CD1c-positive myeloid dendritic cell (primary cell): ENCODE results near the gene JAG1.

Experiments used
- DNase-seq: peaks from one replicate; pipeline ENCODE4 v3.0.0-alpha.2; 2016; ENCODE audit errors: extremely low spot score

Gene JAG1

DNA sequence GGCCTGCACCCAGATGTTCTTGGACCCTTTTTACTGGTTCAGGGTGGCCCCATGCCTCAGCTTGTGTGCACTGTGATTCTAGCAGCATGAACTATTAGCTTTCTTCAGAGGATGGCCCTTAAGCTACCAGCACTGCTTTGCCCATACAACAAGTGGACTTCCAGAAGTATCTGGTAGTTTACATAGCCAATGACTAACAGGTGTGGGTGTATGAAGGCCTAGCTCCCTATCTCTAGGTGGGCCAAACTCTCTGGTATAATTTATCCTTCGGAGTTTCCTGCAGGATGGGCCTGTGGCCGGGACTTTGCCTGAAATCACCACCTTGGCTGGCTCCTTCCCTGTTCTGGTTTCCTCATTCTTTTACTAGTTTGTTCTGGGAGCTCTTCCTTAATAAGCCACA, 26.1 kb upstream of the JAG1 start:
- no peak for DNase-seq

DNA sequence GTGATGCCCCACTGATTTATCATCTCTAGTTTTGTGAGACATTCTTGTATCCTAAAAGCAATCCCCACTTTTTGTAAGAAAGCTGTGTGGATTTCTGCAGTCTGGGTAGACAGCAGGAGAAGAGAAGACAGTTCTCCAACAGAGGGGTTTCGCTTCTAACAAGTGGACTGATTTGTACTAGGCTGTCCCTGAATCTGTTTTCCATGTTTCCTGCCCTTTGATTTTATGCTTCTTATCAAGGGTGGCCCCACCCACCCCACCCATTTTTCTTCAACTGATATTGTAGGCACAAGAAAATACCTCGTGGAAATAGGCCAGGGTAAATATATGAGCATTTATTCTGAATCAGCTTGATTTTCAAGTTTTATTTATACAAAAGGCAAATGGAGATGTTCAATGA, 25.7 kb upstream of the JAG1 start:
- DNase-seq, result no peak

DNA sequence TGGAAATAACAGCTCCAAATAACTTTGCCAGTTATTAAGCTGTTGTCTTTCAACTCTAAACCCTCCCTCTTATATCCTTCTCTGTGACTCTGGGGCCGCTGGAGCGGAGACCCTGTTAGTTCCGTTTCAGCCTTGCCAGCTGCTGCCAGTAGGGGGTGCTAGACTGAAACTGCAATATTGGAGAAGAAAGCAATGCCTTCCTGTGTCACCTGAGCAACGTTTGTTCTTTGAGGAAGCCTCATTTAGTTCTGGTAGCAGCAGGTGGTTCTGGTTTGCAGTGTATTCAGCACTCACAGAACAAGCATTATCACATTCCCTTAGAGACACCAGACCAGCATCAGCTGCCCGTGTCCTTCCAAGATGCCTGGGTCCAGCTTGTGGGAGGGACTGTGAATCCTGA, 22.9 kb upstream of the JAG1 start:
- peak; percentile 33 for DNase-seq

DNA sequence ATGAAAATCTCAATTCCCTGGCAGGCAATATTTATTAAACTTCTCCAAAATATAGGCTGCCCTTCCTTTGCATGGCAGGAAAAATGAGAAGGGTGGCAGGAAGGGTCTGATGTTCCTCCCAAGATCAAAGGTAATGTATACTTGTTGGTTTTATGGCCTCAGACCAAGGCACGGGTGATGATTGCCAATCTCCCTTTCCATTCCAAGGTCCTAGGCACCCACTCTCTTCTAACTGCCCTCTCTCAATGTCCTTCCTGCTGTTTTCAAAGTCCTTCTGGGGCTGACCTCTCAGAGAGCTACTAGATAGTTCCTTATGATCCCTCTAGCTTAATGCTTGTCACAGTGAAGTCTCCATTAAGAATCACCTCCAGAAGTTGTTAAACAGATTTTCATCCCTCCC, 15.6 kb upstream of the JAG1 start:
- no peak for DNase-seq

DNA sequence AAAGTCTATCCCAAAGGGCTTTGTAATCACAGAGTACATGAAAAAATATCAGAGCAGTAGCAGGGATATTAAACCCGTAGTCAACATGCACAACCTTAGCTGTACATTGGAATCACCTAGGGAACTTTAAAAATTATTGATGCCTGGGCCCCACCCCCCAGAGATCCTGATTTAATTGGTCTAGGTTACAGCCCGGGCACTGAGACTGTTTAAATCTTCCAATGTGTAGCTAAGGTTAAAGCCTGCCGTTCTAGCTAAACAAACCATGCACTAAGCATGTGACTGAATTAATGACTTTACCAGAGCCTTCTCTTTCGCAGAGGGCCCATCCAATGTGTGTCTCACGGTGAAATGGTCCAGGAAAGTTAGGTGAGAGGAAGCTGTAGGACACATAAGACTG, 14.1 kb upstream of the JAG1 start:
- DNase-seq, result no peak

DNA sequence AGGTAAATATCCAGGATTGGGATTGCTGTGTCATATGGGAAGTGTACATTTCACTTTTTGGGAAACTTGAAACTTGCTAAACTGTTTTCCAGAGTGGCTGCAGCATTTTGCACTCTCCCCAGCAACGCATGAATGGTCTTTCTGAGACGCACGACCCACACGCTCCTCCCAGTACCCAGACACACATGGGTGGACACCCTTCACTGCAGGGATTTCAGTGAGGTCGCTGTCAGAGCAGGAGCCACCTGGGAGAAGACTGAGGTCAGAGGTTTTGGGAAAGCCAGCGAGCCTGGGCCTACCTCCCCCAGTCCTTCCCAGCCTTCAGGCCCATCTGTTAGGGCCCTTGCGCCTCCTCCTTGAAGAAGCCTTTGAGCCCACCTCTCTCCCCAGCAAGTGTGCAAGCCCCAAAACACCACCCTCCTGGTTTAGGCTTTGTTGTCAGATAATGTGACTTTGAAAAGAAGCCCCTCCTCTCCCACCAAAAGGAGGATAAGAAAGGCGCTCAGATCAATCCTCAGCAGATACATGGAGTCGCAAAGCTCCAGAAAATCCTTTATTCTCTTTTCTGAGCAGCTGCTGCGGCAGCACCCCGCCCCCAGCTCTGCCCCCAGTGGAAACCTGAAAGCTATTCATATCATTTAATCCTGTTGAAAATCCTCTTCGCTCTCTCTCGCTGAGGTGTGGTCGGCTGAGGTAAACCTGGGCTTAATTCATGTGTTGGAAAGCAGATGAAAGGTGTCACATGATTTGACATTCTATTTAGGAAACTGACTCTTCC, 12.7 kb upstream of the JAG1 start:
- DNase-seq, result no peak

DNA sequence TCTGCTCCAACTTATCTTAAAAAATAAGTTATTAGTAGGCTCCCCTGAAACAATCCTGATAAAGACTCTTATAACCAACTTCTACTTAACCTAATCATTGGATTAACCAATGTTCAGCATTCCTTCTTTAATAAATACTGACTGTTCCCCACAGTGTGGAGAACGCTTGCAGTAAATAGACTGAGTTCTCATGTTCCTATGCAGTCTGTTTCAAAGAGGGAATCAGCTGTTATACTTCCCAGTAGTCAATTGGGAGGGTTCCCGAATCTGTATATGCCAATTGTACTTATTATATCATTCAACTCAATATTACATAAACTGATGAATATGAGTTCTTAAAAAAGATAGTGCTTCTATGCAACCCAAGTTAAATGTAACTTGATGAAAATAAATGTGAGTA, 9.7 kb upstream of the JAG1 start:
- DNase-seq, result no peak

DNA sequence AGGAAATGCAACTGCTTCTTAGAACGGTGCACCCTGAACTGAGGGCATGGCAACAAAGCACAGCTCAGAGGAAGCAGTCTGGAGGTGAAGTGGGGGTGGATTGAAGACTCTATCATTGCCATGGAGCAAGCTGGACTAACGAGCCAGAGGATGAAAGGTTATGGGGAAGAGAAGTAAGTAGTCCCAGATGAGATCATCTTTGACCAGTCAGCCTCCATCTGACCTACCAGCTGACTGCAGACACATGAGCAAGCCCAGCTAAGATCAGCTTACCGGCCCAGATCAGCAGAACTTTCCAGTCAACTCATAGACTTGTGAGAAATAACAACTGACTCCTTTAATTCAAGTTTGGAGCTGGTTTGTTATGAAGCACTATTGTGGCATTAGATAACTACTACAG, 9.1 kb upstream of the JAG1 start:
- peak; percentile 24 for DNase-seq

DNA sequence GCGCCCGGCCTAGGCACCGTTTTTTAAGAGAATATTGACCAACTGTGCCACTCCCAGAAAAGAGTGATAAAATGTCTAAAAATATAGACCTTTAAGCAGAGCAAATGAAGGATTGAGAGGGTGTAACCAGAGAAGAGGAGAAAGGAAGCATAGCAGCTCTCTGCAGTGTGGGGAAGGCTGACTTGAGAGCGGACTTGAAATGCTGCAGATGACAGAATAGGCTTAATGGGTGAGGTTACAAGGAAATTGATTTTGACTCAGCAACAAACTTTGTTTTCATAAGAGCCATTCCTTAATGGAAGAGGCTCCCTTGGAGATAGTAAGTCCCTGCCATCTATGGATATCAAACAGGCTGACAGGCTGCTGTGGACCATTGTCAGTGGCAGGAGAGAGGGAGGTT, 7.7 kb upstream of the JAG1 start:
- no peak for DNase-seq

DNA sequence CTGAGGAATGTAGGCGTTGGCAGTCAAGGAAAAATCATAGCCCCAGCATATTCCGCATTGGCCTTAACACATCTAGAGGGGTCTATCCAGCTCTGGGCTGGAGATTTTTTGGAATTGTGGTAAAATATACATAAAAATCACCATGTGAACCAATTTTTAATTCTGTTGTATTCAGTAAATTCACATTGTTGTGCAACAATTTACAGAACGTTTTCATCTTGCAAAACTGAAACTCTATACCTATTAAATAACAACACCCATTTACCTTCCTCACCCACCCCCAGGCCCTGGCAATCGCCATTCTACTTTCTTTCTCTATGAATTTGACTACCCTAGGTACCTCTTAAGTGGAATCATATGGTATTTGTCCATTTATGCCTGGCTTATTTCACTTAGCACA, 6.8 kb upstream of the JAG1 start:
- no peak for DNase-seq

DNA sequence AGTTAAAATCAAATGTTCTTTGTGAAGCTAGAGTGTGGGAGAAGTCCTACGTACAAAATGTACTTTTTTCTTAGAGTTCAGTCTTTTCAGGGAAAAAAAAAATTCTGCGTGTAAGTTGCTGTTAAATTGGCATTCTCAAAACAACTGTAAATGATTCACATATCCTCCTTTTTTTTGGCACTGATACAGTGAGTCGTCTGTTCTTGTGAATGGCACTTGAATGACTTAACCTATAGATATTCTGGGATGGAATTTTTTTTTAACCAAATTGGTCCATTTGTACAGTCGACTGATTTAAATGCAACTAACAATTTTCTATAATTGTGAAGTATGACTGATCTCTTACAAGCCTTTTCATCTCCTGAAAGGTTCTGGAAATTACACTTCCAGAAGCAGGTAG, 5.5 kb upstream of the JAG1 start:
- no peak for DNase-seq

DNA sequence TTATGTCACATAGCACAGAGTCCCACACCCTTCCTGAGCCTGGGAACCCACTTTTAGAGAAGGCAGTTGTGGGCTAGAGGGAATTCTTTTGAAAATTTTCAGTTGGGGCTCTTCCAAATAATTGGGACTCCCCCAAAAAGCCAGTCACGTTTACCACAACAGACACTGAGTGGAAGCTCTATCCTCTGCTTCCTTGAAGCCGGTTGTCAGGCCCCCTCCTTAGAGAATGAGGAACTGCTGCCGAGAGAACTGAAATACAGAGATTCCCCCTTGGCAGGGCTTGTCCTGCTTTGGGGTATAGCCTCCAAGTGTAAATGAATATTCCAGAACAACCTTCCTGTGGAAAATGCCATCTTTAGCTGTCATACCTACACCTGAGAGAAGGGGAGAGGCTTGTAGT, 2.7 kb upstream of the JAG1 start:
- peak; percentile 41 for DNase-seq

DNA sequence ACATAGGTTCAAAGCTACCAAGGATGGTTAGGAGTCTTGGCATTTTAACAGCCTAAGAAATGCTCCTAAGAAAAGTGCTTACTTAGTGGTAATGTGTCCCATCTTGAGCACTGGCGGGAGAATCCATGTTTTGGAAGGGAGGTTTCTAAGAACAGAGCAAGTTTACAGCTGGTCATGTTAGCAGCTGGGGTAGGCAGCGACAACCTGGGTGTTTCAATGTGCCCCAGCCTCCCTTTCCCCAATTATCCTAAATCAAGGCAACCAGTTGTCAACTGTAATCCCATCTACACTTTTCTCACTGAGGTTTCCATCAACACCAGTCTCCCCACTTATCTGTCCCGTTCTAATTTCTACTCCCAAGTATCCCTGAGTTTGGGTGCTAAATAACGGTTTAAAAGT, 1.6 kb upstream of the JAG1 start:
- DNase-seq, result no peak

DNA sequence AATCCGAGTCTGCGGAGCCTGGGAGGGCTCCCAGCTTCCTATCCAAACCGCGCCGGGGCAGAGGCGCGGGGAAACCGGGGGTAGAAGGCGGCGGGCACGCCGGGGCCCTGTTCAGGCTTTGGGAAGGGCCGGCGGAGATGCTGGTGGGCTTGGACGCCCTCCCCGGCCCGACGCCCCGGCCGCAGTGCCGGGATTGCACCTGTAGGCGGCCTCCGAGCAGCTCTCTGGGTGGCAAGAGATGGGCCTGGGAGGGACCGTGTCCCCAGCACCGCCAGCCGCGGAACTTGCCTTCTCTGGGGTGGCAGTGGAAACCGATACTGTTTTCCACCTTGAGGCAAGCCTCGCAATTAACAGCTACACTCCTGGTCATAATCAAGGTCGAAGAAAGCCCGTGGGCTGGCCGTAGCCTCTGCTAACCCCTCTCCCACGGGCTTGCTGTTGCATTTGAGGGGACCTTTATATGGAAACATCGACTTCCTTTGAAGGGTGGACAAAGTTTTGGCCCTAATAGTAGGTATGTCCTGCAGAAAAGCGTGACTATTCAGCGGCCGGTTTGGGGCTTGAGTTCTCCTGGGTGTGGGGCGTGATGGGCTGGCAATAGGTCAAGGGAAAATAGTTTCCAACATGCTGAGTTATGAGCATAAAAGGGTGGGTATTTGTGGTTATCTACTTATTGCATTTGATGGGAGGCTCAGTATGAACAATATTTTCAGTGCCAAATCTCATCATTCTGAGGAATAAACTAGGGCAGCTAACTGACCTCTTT, 1.1 kb upstream of the JAG1 start:
- peak; percentile 66 for DNase-seq

DNA sequence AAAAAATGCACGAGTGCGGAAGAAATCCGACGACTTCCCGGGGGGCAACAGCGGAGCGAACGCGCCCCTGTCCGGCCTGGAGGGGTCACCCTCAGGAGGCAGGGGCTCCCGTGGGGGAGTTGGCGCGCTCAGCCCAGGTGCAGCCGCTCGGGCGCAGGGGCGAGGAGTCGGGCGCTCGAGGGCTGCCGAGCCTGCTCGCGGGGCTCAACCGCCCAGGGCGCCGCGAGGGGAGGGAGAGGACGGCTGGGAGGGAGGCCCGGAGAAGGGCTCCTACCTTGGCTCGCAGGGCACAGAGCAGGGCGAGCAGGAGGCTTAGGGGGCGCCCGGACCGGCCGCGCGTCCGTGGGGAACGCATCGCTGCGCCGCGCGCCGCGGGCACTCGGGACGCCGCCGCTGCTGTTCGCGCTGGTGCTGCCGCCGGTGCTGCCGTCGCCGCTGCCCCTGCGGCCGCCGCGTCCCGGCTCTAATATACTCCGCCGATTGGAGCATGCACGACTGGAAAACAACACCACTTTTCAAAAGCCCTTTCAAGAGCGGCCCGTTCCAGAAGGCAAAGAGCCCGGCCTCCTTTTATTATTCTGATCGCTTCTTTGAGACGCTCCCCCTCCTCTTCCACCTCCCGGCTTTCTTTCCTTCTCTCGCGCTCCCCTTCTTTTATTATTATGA, 490 bp downstream of the JAG1 start:
- DNase-seq, result peak; percentile 27

DNA sequence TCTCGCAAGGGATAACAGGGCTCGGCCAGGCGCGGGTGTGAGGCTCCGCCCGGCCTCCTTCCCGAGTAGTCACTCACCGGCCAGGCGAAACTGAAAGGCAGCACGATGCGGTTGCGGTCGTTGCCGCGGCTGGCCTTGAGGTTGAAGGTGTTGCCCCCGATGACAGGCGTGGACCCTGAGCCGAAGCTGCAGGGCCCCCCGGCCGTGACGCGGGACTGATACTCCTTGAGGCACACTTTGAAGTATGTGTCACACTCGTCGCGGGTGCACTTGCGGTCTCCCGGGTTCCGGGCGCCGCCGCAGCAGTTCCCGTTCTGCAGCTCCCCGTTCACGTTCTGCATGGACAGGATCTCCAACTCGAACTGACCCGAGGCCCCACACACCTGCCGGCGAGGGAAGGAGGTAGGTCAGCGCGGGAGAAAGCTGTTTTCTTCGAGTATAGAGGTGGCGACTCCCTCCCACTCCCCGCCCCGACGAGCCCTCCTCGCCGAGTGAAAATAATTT, 1.1 kb downstream of the JAG1 start:
- peak; percentile 71 for DNase-seq

DNA sequence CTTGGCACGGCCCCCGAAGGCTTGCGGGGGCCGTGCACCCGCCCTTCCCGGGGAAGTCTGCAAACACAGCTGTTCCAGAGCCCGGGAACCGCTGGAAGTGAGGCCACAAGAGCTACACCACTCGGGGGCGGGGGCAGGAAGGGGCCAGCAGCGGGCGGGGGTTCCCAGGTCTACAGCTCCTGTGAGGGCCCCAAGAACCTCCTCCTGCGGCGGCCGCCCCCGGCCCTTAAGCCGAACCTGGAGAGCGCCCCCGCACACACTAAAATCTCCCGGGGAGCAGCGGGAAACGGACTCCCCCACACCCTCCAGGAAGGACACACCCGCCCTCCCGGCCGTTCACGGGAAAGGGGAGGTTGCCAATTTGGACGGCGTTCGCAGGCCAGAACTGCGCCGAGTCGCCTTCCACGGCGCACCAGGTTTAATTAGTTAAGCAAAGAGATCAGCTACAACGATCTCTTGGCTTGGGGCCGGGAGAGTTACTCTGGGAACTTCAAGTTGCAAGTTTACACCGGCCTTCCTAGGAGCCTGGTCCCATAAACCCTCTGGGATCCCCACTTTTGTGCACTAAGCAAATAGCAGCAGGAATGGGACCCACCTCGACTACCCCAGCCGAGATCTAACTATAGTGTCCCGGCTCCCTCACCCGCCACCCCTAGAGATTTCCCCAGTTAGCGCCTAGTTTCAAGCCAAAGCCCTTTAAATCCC, 1.7 kb downstream of the JAG1 start:
- peak; percentile 56 for DNase-seq

DNA sequence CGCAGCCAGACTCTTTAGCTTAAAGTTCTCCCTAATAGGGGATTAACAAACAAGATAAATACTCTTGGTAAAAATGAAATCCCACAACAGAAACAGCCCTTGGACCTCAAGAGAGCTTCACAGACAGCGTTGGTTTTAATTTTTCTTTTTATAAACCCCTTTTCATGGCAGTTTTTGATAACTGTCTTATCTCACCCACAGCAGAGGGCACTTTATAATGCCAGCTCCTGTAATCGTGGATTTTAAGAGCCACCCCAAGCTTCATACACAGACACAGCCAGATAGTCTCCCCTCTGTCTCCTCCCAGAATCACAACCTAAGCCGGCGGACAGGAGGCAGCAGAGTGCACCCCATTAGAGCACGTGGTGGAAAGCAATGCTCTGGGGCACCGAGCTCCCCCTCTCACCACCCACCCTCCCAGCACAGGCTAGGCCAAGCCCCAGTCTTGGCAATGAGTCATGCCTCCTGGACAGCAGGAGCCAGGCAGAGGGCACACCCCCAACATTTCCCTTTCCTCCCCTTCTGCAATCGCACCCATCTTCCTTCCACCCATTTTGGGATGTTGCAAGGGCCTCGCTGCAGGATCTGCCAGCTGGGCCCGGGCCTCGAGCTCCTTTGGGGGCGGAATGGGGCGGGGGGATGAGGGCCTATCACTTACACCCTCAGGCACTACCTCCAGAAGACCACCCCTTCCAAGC, 2.4 kb downstream of the JAG1 start:
- peak; percentile 86 for DNase-seq

DNA sequence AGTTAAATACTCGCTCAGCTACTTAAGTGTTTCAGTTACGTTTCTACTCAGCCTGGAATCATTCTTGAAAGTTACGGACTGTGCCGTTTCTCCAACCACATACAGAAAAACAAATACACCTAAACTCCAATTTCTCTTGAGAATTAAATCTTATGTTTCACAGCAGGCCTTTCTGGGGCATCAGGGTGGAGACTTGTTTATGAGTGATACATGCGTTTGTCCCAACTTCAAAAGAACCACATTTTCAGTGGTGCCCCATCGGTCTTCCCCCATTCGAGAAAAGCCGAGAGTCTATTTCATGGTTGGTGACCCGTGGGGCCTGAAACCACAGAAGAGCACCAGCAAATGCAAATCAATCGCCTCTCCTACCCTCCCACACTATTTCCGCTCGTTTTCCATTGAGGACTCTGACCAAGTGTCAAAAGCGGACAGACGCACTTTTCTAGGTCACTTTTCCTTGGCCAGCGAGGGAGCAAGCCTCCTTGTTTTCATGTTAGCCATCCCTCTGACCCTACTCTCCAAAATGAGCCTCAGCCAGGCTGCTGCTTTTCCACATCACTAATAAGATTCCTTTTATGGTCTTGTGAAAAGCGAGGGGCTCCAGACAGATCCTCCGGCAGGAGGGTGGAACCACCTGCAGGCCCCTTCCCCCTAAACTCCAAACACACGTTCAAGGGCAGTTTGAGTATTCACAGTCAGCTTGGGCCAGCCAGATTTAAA, 3.1 kb downstream of the JAG1 start:
- DNase-seq, result no peak

DNA sequence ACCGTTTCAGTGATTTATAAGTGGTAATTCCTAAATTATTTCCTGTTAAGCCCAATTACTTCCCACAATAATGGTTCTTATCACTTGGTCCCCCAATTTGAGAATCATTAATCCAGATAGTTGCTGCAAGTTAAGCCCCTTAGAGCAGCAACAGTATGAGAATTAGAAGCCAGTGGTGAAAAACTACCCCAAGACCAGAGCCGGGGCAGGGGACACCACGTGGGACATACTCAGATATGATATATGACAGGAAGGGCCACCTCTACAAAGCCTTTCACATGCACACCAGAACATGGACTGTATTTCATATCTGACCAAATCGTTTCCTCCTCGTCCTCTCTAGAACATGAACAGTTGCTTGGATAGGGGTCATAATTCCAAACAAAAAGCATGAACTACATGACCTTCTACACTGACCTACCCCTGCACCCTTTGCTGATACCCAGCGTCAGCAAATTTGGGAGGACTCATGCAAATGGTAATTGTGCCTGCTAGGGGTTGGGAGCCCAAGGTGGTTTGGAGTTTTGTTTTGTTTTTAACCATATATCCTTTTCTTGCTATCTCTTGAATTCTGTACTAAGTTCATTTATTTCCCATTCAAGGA, 3.9 kb downstream of the JAG1 start:
- no peak for DNase-seq
